ENCODE data around the gene GCGR. TPM values are rescaled to one million over a fixed set of nuclear protein-coding genes. Genes with fewer than 3 reads are reported as not detected.
"Not testable (repeated sequence)": the region's sequence is repeated elsewhere in the genome, so short reads cannot be mapped to it uniquely, and the experiment has no call there.

Gene GCGR
- total RNA-seq, 1 donor from 2014 or later: not detected

DNA sequence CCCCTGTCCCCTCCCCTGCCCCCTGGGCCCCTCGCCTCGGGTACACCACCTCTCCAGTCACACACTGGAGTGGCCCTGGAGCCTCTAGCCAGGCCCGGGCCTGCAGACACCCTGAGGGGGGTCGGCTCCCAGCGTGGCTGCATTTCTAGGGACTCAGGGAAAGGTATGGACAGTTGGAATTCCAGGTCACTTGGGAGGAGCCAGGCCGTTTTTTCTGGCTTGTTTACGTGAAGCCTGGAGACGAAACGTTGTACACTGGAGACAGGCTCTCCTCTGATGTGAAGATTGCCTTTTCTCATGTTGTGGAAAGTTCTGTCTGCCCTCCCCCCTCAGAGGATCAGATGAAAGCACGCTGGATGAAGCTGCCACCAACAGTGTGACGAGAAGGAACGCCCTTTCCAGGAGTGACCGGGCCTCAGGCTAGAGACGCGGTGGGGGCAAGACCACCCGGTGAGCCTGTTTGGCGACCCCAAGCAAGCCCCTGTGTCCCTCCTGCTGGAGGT is 34.9 kb downstream of the GCGR start:
- Histone ChIP-seq H3K4me3 (ENCODE audit: low read depth, low read length) (no peak overlapping the region), H3K36me3 (ENCODE audit: control insufficient read depth, insufficient read depth, low read length) (no peaks in the 10 kb centered on the region), H3K27me3 (ENCODE audit: control insufficient read depth, insufficient read depth, low read length) (peaks cover 2% of the 10 kb centered on the region)
- no peak for DNase-seq (ENCODE audit: low read depth)
- TF ChIP-seq, protein P1, sequence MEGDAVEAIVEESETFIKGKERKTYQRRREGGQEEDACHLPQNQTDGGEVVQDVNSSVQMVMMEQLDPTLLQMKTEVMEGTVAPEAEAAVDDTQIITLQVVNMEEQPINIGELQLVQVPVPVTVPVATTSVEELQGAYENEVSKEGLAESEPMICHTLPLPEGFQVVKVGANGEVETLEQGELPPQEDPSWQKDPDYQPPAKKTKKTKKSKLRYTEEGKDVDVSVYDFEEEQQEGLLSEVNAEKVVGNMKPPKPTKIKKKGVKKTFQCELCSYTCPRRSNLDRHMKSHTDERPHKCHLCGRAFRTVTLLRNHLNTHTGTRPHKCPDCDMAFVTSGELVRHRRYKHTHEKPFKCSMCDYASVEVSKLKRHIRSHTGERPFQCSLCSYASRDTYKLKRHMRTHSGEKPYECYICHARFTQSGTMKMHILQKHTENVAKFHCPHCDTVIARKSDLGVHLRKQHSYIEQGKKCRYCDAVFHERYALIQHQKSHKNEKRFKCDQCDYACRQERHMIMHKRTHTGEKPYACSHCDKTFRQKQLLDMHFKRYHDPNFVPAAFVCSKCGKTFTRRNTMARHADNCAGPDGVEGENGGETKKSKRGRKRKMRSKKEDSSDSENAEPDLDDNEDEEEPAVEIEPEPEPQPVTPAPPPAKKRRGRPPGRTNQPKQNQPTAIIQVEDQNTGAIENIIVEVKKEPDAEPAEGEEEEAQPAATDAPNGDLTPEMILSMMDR (IDR thresholded peaks at IDR 0.05; ENCODE audit: insufficient read depth, low read length, poor library complexity, severe bottlenecking): no peak

DNA sequence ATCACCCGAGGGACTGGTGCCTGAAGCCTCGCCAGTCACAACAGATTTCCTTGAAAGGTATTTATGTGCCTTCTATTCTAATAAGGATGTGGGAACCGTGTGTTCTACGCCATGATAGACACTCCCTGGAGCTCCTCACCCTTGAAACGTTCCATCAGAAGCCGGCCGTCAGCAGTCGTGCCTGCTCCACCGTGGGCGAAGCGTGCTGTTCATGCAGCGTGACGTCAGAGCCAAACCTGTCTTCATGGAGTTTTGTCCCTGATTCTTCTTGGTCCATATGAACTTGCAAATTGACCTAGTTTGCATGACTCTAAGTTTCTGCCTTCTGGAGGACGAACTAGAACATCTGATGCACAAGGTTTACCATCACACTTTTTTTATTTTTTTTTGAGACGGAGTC is 35.4 kb downstream of the GCGR start:
- H3K36me3 ChIP-seq (ENCODE audit: control insufficient read depth, insufficient read depth, low read length): no peaks in the 10 kb centered on the region
- TF ChIP-seq, protein P1 (IDR thresholded peaks at IDR 0.05; ENCODE audit: insufficient read depth, low read length, poor library complexity, severe bottlenecking): no peak
- no peak overlapping the region for H3K4me3 ChIP-seq (ENCODE audit: low read depth, low read length)
- H3K27me3 ChIP-seq (ENCODE audit: control insufficient read depth, insufficient read depth, low read length): peaks cover 2% of the 10 kb centered on the region
- no peak for DNase-seq (ENCODE audit: low read depth)

DNA sequence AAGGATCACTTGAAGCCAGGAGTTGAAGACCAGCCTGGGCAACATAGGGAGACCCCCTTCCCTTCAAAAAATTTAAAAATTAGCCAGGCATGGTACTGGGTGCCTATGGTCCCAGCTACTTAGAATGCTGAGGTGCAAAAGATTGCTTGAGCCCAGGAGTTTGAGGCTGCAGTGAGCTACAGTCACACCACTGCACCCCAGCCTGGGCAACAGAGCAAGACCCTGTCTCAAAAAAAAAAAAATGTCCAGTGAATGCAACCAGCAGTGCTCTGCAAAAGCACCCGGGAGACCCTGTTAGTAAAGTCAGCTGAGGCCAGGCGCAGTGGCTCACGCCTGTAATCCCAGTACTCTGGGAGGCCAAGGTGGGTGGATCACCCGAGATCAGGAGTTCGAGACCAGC is 36.1 kb downstream of the GCGR start:
- H3K27me3 ChIP-seq (ENCODE audit: control insufficient read depth, insufficient read depth, low read length); H3K4me3 ChIP-seq (ENCODE audit: low read depth, low read length); DNase-seq (ENCODE audit: low read depth); H3K36me3 ChIP-seq (ENCODE audit: control insufficient read depth, insufficient read depth, low read length): not testable (repeated sequence)

DNA sequence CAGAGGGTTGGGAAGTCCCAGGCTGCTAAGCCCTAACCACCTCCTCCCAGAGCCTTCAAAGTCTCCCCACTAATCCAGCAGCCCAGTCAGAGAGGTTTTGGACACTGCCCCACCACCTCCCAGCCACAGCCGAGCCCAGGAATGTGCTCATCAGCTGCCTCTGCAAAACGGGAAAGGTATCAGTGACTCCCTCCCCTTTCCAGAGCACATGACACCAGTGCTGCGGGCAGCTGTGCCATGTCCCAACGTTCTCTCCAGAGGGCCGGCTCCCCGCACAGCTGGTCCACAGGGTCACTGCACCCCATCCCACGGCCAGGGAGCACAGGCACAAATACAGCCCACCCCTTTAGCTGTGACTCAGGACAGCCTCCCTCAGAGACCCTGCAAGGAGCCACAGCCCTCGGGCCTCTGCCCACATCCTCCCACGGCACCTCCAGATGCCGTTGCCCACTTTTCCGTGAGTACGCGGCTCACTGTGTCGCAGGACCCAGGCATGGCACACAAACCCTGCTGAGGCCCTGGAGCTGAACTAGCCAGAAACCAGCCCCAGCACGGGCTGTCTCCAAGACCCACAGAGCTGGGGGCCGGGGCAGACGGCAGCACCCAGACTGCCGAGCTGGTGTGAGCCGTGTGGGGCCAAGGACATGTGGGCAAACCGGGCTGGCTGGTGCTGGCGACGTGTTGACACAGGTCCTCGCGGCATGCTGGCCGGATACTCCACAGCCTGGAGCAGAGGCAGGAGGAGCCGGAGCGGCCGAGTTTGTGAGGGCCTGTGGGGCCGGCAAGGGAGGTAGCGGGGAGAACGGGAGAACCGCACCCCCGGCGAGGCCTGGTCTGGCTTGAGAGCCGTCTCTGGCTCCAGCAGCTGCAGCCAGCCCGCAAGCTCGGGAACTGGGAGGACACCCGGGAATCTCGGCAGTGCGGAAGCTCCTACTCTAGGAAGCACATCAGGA is 37.2 kb downstream of the GCGR start:
- Histone ChIP-seq H3K4me3 (ENCODE audit: low read depth, low read length) (no peak overlapping the region), H3K27me3 (ENCODE audit: control insufficient read depth, insufficient read depth, low read length) (peaks cover 2% of the 10 kb centered on the region), H3K36me3 (ENCODE audit: control insufficient read depth, insufficient read depth, low read length) (no peaks in the 10 kb centered on the region)
- TF ChIP-seq, protein P1 (IDR thresholded peaks at IDR 0.05; ENCODE audit: insufficient read depth, low read length, poor library complexity, severe bottlenecking): no peak
- DNase-seq (ENCODE audit: low read depth): no peak

DNA sequence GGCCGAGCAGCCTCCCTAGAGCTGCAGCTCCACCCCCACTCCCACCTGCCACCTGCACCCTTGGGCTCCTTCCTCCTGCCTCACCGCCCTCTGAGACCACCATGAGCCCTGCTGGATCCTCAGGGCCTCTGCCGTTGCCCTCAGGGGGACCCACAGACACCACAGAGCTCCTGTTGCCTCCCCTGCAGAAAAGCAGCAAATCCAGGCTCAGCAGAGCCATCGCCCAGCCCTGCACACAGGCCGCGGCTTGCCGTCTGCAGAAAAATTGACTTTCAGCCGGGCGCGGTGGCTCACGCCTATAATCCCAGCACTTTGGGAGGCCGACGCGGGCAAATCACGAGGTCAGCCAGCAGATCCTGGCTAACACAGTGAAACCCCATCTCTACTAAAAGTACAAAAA is 37.9 kb downstream of the GCGR start:
- Histone ChIP-seq H3K27me3 (ENCODE audit: control insufficient read depth, insufficient read depth, low read length) (peaks cover 2% of the 10 kb centered on the region), H3K36me3 (ENCODE audit: control insufficient read depth, insufficient read depth, low read length) (no peaks in the 10 kb centered on the region), H3K4me3 (ENCODE audit: low read depth, low read length) (no peak overlapping the region)
- TF ChIP-seq, protein P1 (IDR thresholded peaks at IDR 0.05; ENCODE audit: insufficient read depth, low read length, poor library complexity, severe bottlenecking): no peak
- DNase-seq (ENCODE audit: low read depth): no peak

DNA sequence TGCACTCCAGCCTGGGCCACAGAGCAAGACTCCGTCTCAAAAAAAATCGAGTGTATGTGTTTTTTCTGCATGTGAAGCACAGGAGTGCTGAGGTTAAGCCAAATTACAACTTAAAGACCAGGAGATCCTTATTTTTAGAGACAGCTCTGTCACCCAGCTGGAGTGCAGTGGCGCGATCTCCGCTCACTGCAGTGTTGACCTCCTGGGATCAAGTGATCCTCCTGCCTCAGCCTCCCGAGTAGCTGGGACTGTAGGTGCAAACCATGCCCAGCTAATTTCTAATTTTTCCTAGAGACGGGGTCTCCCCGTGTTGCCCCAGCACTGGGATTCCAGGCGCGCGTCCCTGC is 38.4 kb downstream of the GCGR start:
- Histone ChIP-seq H3K36me3 (ENCODE audit: control insufficient read depth, insufficient read depth, low read length) (no peaks in the 10 kb centered on the region), H3K4me3 (ENCODE audit: low read depth, low read length) (no peak overlapping the region), H3K27me3 (ENCODE audit: control insufficient read depth, insufficient read depth, low read length) (peaks cover 2% of the 10 kb centered on the region)
- no peak for DNase-seq (ENCODE audit: low read depth)
- TF ChIP-seq, protein P1 (IDR thresholded peaks at IDR 0.05; ENCODE audit: insufficient read depth, low read length, poor library complexity, severe bottlenecking): no peak
